ENCODE data around the gene JPH2. TPM values are rescaled to one million over a fixed set of nuclear protein-coding genes. Genes with fewer than 3 reads are reported as not detected.

Gene JPH2
- total RNA-seq, 1 experiment from 2014 or later: 0.17 TPM

- Histone ChIP-seq H3K27ac (ENCODE audit: low read depth, low read length) (no peak overlapping the region), H4K20me1 (ENCODE audit: insufficient read depth) (no peaks in the 10 kb centered on the region), H3K36me3 (ENCODE audit: control insufficient read depth in 1 of 2, insufficient read depth in 2 of 2, low read length in 2 of 2) (peaks cover 3 to 6% of the 10 kb centered on the region in 2 experiments; a peak in 2 of 4 replicates), H3K4me2 (ENCODE audit: low read length) (peak overlapping the region; percentile 91), H3K4me3 (replicated peaks in 1 of 2; ENCODE audit: low read depth in 1 of 2, low read length in 2 of 2) (peak overlapping the region in 1 of 2 experiments; percentile 97; a peak in 1 of 4 replicates), H3K9ac (ENCODE audit: low read length) (peak overlapping the region; percentile 97), H3K9me2 (ENCODE audit: insufficient read depth) (no peaks in the 10 kb centered on the region), H3K4me1 (ENCODE audit: control insufficient read depth in 1 of 2, insufficient read depth in 2 of 2, low read length in 2 of 2) (peaks cover 51 to 63% of the 10 kb centered on the region in 2 experiments), H3K27me3 (ENCODE audit: insufficient read depth, low read length) (no peaks in the 10 kb centered on the region), H2AFZ (ENCODE audit: low read depth, low read length, poor library complexity, severe bottlenecking) (no peak overlapping the region), H3K79me2 (ENCODE audit: insufficient read depth, low read length) (peaks cover 62% of the 10 kb centered on the region), H3K9me3 (ENCODE audit: control insufficient read depth in 1 of 2, insufficient read depth in 1 of 2, low read depth in 1 of 2, low read length in 2 of 2) (no peaks in the 10 kb centered on the region)
- ChIA-PET CTCF (interaction anchor here (0.6 to 2.5 kb wide), 4 partner anchors 10 to 473 kb away, joined by 3 to 10 read pairs (median 3); no protein-coding TSS in a partner anchor), RAD21 (ENCODE audit: low non-redundant PET in 1 of 2, low total read pairs in 2 of 2, uncharacterized antibody in 2 of 2, unreplicated experiment in 2 of 2) (no interaction called here), POLR2A (no interaction called here)
- no peak for ATAC-seq
- no peak for TF ChIP-seq REST (IDR thresholded peaks at IDR 0.05; ENCODE audit: low read depth)
- DNase-seq (ENCODE audit: low read depth, low spot score): no peak
- intact Hi-C loops (cut with micrococcal nuclease): no loop called here
- no TSS peak for BruUV-seq (replicated peaks)
Observed at GRCh38 chr20:44208165-44208564, 21.2 kb upstream of the JPH2 start.

GRCh38 chr20:44207126-44207723 lies 20.2 kb upstream of the JPH2 start:
- 0 out of 2 replicates have a peak overlapping the region, but pooled peaks have one; percentile 97 for H3K9ac ChIP-seq (ENCODE audit: low read length)
- no peaks in the 10 kb centered on the region for H3K27me3 ChIP-seq (ENCODE audit: insufficient read depth, low read length)
- ATAC-seq: no peak
- no peak overlapping the region for H3K27ac ChIP-seq (ENCODE audit: low read depth, low read length)
- peaks cover 72% of the 10 kb centered on the region for H3K79me2 ChIP-seq (ENCODE audit: insufficient read depth, low read length)
- ChIA-PET POLR2A (no interaction called here), RAD21 (ENCODE audit: low non-redundant PET in 1 of 2, low total read pairs in 2 of 2, uncharacterized antibody in 2 of 2, unreplicated experiment in 2 of 2) (no interaction called here), CTCF (interaction anchor here (0.9 to 1.0 kb wide), 2 partner anchors 10 to 91 kb away, joined by 3 read pairs; no protein-coding TSS in a partner anchor)
- H3K9me3 ChIP-seq (ENCODE audit: control insufficient read depth in 1 of 2, insufficient read depth in 1 of 2, low read depth in 1 of 2, low read length in 2 of 2): no peaks in the 10 kb centered on the region
- H4K20me1 ChIP-seq (ENCODE audit: insufficient read depth): no peaks in the 10 kb centered on the region
- no peak for DNase-seq (ENCODE audit: low read depth, low spot score)
- H3K4me1 ChIP-seq (ENCODE audit: control insufficient read depth in 1 of 2, insufficient read depth in 2 of 2, low read length in 2 of 2): peaks cover 57 to 69% of the 10 kb centered on the region in 2 experiments
- peaks cover 6 to 8% of the 10 kb centered on the region in 2 experiments; a peak in 2 of 4 replicates for H3K36me3 ChIP-seq (ENCODE audit: control insufficient read depth in 1 of 2, insufficient read depth in 2 of 2, low read length in 2 of 2)
- H3K4me3 ChIP-seq (replicated peaks in 1 of 2; ENCODE audit: low read depth in 1 of 2, low read length in 2 of 2): no peak overlapping the region
- intact Hi-C loops (cut with micrococcal nuclease): no loop called here
- peak overlapping the region; percentile 91; the same call in 1 of the 2 replicates for H3K4me2 ChIP-seq (ENCODE audit: low read length)
- H3K9me2 ChIP-seq (ENCODE audit: insufficient read depth): no peaks in the 10 kb centered on the region
- TF ChIP-seq YY1 (IDR thresholded peaks at IDR 0.05; ENCODE audit: extremely low read depth, insufficient replicate concordance, low read depth, low read length): no peak
- no peak for TF ChIP-seq CTCF (IDR thresholded peaks at IDR 0.05 in 2 of 3, conservative IDR thresholded peaks at IDR 0.05 in 1 of 3; ENCODE audit: borderline replicate concordance in 1 of 3, insufficient read depth in 1 of 3, low read depth in 2 of 3, low read length in 2 of 3)
- no peak for TF ChIP-seq CBX3 (IDR thresholded peaks at IDR 0.05; ENCODE audit: low read depth)
- TF ChIP-seq FOSL1 (IDR thresholded peaks at IDR 0.05; ENCODE audit: low read depth): no peak
- no peak for TF ChIP-seq ZFX (IDR thresholded peaks at IDR 0.05)
- no peak for TF ChIP-seq ELF1 (IDR thresholded peaks at IDR 0.05; ENCODE audit: borderline replicate concordance, low read depth)
- no peak for TF ChIP-seq RAD21 (IDR thresholded peaks at IDR 0.05; ENCODE audit: low read depth)
- TF ChIP-seq POLR2A (IDR thresholded peaks at IDR 0.05; ENCODE audit: borderline replicate concordance, extremely low read depth, insufficient read depth, insufficient read length): no peak
- no peak for TF ChIP-seq EZH2 (IDR thresholded peaks at IDR 0.05)
- TF ChIP-seq SP1 (IDR thresholded peaks at IDR 0.05; ENCODE audit: low read depth): no peak
- TF ChIP-seq POLR2AphosphoS5 (IDR thresholded peaks at IDR 0.05; ENCODE audit: low read depth, low read length): no peak
- H2AFZ ChIP-seq (ENCODE audit: low read depth, low read length, poor library complexity, severe bottlenecking): no peak overlapping the region
- no TSS peak for BruUV-seq (replicated peaks)
